Stimulated activated CD4-positive, alpha-beta T cell treated with anti-CD3 and anti-CD28 coated beads, Interleukin-1b, Interleukin-23, amount 100 ng/mL, for 1 hour (primary cell): ENCODE results near the gene ZBTB20.
"Not testable (repeated sequence)": the region's sequence is repeated elsewhere in the genome, so short reads cannot be mapped to it uniquely, and the experiment has no call there.

Experiments
- DNase-seq, 2 donors: peaks; one replicate each; pipeline ENCODE4 v3.0.0-alpha.2; 2020; ENCODE audit warnings: low read depth in 2 of 2

Gene ZBTB20

DNA sequence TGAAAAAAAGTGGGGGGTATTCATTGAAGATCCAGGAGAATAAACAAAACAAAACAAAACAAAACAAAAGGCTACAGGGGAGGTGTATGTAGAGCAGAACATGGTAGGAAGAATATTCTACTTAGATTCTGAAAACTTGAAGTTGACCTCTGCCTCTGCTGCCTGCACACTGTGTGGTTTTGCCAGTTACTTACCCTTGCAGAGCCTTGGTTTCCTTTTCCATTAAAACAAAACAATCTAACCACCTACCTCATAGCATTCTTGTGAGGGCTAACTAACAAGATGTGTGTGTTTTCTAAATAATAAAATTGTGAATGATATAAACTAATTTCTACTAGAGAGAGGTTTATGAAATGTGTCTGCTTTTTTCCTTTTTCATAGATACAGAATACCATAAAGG, 430.2 kb downstream of the ZBTB20 start:
- no peak for DNase-seq

DNA sequence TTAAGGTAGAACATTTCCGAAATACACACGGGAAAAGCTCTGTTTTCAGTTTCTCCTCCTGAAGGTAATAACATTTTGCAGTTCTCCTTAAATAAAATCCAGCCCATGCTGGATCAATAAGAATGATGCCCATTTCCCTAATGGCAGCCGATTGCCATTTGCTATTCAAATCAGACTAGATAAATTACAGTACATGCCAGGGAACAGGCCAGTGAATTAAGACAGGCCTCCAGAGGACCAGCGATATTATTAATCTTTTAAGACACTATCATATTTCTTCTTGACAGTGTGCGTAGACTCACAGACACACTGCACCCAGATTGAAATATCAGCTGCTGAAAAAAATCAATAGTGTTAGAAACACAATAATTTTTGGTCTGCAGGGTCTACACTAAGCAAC, 431.0 kb downstream of the ZBTB20 start:
- no peak for DNase-seq

DNA sequence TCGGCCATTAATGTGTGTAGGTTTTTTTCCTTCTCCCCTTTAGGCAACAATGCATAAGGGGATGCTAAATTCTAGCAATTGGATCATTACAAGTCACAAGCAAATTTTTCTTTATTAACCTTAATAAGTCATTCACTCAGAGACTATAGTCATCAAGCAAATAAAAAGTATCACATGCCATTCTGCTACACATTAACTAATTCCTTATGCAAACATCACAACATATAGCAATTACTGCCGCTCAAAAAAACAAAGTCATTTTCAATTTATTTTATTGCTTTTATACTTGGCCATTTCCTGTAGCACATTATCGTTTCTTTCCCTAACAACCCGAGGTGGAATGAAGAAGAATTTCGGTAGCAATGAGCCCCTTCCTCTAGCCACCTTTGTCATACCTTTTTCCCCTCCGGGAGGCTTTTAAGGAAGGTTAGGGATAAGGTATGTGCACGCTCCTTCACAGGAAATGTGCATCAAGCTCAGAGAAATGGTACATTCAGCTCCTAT, 432.1 kb downstream of the ZBTB20 start:
- no peak for DNase-seq

DNA sequence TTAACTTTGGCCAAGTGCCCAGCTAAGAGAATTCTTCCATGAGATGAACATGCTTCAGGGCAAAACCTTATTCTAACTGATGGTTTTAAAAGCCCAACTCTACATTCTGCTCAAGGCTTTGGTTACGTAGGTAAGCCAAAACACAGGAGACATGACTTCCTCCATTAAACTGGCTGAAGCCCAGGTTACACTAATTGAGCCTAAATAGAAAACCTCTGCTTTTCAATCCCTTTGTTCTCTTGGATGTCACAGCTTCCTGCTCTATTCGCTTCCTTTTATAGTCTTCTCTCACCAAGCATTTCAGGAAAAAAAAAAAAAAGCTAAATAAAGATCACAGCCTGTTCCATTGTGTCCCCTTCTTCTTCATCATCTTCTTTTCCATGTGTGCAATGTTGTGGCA, 432.9 kb downstream of the ZBTB20 start:
- no peak for DNase-seq

DNA sequence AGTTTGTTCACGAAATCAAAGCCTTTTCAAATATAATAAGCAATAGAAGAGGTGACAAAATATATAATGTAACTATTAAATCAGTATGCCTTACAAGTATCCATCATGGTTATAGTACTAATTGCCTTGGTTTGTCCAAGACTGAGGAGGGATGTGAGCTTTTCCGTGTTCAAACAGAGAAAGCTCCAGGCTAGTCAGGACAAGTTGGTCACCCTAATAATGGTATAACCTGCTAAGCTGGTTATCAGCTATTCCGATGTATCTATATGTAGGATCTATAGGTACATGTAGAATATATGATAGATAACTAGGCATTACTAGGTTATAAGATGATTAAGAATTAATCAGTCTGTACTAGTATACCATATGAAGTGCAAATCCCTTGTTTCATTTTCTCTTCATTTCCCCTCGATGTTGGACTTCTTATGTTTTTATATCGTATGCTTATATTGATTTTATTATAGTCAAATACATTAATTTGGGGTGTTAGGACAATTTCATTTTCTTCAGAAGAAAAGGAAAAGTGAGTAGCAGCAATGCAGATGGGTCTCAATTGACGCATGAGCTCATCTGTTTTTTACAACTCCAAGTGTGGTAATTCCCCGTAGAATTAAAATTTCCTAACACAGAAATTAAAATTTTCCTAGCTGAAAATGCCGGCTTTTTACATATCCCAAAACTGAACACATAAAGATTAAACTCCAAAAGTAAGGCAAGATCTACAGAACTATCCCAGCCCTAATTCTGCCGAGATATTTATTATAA, 434.2 kb downstream of the ZBTB20 start:
- DNase-seq: no peak

DNA sequence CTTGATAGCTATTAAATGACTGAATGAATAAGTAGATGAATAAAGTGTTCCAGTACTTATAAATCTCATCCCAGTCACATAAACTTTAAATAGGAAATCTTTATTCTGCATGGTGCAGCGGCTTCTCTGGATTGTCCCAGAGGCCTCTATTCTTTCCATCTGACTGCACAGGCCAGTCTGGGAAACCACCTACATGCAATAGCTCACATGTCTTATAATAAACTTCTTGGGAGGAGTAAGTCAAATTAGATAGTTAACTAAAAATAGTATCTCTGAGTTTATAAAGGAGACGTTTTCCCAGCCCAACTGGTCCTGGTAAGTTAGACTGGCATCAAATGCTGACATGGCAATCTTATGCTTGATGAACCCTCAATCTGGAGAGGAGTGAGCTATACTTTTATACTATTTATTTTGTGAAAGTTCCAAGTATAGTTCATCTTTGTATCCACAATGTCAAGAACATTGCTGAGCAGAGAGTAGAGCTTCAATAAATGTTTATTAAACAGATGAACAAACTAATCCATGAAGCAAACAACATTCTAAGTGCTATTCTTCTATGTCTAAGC, 435.7 kb downstream of the ZBTB20 start:
- DNase-seq: no peak

DNA sequence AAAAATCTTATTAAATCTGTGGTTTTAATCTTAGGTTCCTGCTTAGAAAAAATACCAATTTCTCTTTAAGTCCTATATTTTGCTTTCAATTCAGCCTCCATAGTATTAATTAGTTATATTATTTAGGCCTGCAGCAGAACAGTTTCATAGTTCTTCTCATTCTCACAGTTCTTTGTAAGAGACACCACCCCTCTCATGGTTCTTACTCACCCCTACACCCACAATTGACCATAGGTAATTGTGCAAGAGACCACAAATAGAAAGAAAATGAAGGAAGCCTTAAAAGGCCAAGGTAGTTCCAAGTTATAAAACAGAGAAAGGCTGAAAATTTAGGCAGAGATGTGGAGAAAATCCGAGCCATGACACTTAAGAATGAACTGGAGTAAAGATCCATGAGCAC, 438.0 kb downstream of the ZBTB20 start:
- DNase-seq: no peak

DNA sequence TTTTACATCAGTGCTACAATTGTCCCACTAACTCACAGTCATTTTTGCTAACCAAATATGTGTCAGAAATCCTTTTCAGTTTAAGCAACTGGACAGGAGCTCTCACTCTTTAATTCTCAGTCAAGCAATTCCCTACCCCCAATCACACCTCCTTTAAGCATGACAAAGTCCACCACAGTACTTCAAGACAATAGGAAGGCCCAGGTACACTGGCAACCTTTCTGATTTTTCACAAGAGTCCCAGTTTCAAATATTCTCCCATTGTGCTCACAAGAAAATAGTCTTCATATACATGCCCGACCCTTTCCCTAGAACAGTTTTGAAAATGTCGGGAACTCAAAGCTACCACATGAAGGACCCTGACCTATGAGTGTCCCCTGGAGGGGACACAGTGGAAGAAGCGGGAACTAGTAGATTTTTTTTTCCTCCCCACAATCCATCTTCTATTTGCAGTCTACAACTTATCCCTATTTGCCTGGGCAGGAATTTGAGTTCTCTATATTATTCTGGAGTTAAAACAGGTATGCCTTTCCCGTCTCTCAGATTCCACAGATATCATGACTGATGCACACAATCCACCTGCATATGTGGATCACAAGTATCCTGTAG, 439.7 kb downstream of the ZBTB20 start:
- no peak for DNase-seq

DNA sequence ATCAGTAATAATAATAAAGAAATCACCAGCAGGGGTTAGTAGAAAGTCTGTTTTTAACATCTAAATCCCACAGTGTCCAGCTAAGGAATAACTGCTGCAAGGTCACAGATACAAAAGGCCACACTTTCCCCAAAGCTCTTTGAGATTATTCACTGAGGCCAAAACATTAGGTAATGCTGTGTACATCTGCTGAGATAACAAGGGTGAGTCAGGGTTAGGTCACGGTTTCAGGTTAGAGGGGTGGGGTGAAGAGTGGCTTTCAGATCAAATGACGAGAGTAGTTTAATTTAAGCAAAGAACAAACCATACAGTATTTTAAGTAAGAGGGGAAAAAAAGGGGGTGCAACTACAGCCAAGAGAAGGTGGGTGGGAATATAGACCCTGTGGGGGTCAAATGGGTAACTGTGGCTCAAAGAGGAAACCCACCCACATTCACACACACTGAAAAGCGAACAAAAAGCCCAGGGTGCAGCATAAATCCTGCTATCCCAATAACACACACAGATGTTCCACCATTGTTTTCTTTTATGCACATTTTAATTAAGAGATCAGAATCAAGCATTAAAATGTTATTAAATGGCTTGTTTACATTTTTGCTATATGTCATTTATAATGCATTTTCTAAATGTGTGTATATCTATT, 440.4 kb downstream of the ZBTB20 start:
- DNase-seq: no peak

DNA sequence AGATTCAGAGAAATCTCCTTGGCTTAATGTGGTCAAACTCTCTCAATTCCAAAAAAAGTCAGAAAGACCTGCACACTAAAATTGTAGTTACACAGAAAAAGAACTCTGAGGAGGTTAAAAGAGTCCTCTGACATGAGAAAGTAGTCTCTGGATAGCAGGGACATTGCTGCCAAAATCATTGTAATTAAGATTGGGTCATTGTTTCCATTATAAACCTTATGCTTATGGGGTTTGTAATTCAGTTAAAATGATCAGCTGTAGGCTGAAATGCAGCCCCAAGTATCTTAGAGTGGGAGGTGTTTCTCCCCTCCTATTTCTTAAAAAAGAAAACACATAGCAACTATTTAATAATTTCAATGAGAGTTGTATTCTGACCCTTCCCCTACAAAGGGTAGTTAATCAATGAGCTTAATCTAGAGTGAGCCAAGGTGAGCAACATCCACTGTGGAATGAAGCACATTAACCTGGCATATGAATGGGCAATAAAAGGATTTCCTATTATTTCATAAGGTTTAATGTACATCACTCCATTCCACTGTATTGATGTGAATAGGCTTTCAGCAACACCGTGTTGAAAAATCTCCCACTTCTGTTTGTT, 446.4 kb downstream of the ZBTB20 start:
- DNase-seq: no peak

DNA sequence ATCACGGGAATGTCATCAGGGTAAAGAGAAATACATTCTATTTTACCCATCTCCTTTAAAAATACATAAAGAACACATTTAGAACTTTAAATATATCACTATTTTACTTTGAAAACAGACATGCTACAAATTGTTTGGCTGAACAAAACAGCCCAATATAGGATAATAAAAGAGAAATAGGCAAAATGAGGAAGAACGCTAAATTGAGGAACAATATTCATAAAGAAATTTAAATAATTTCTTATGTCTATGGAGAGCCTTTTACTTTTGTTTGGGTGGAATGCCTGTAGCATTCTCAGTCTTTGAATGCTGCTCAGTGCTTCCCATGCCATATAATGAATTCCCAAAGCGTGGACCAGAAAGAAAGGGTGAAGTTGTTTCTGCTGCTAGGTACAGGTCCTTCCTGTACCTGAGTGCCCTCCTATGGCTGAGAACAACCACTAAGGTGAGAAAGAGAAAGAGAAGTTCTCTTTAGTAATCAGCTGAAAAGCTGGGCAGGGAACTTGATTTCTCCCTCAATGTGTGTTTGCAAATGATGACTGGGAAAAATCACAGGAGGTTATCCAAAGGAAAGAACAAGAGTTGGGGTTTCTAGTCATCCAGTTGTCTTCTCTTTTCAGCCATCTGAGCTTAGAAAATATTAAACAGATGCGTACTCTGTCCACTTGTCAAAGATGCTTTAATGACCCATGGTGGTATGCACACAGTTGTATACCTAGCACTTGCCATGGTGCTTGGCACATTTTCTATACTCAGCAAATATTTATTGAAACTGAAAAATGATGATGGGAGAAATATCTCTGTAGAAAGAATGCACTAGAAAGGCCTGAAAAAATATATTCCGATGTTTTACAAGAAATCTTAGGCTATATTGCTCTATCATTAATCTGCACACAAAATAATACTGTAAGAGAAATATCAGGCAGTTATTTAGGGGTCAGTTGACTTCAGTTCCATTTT, 448.7 kb downstream of the ZBTB20 start:
- DNase-seq: no peak

DNA sequence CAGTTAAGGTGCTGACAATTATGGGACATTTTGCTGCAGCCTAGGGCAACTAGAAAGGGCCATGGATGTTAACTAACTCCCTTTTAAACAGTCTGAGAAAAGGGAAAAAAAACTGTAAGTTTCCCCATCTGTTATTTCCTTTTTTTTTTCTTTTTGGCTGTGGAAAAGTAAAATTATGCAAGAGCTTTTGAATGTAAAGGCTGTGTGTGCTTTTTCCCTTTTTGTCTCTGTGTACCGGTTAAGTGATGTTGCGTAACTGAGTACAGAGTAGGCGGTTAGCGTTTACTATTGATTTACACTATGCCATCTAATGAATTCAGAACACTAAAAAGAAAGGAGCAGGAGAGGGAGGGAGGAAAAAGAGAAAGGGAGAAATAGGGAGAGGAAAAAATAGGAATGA, 449.7 kb downstream of the ZBTB20 start:
- no peak for DNase-seq

DNA sequence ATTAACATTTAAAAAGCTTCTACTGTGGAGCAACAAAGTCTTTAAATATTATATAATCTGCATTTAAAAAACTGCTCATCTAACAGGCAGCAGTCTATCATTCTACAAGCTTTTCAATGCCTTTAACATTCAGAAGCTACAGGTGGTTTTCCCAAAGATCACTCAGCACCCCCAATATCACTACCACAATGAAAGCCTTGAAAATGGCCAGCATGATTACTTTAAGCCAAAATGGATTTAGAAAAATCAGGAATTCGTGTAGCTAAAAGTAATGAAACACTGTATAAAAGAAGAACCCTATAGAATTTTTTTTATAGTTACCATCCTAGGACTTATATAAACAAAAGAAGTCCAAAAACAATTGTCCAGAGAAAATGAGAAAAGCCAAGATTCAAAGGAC, 452.8 kb downstream of the ZBTB20 start:
- DNase-seq: no peak

DNA sequence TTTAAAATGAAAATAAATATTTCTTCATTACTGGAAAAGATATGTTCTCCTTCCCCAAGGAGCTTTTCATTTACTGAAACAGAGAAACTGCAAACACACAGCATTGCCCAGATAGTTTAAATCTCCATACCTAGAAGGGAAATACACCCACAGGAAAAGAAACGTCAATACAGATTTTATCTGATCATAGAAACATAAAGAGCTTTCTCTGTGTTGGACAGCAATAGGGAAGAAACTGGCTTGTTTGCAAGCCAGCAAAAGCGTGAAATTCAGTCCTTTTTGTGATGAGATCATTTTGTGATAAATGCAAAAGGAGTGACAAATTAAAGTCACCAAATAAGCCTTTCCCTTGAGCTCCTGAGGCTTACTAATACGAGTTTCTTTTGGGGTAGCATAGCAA, 455.2 kb downstream of the ZBTB20 start:
- DNase-seq: no peak

DNA sequence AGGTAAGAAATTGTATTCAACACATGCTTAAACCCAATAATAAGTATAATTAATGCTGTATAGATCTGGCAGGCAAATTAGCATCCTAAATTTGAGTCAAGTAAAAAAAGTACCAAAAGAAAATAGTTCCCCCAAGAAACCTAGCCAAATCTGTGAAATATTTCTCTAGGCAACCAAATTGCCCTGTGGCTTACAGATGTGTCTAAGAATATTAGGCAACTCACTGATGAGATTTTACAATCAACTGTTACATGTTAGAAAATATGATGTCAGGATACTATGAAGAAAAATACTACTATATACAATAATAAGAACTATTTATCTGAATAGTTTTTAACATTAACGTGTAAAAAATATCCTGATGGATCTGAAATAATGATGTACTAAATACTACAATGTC, 456.2 kb downstream of the ZBTB20 start:
- DNase-seq: no peak

DNA sequence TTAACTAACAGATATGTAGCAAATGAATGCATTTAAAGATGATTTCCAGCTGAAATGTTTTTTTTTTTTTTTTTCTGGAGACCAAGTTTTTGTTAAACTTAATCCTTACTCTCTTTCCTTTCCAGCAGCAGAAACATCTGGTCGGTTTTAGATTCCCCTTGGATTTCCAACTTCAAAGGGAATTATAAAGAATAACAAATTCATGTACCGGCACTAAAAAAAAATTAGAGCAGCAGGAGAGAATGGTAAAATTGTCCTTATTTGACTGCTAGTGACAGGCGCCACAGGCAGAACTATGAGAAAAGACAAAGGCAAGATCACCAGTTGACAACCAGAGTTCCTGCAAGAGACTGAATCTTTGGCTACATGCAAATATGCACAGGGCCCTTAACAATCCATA, 459.9 kb downstream of the ZBTB20 start:
- no peak for DNase-seq

DNA sequence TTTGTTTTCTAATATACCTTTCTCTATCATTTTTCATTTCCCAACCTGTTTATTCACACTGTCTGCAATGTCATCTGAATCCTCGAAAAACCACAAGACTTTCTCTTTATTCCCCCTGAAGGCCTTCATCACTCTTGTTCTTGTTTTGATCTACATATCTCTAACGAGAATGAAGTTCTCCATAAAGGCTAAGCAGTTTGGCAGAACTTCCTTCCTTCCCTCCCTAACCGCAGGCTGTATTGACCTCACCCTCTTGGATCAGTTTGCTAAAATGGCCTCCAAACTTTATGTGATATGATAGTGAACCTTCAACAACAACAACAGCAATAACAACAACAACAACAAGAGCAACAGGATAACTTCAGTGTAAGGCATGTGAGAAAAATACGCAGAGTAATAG, 460.5 kb downstream of the ZBTB20 start:
- DNase-seq: no peak

DNA sequence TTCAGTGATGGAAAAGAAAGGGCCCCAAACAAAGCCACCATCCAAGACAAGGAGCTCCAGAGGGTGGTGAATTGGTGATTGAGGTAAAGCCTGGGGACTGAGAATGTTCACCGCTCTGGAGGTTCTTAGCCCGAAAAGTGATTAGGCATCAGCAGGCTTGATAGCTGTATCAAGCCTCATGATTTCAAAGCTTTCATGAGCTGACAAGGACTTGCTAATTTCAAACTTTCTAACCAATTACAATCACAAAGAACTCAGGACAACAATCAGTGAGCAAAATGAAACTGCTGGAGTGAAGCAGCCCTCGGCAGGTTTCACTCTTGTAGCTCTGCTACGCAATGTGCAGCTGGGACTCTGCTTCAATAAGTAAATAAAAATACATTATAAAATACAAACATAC, 461.9 kb downstream of the ZBTB20 start:
- DNase-seq: no peak

DNA sequence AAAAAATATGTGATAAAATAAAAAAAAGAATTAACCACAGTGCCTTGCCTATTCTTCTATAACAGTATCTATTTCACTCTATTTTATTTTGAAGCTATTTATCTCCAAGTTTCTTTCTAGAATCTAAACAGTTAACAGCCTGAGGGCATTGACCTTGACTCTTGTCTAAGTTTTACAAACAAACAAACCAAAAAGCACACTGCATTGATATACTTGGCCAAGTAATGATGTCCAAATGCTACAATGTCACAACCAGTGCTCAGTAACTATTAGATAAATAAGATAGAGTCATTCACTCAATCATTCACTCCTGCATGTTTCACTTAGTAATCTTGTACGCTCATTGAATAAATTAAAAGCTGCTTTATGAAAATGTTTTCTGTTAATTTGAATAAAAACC, 466.8 kb downstream of the ZBTB20 start:
- no peak for DNase-seq

DNA sequence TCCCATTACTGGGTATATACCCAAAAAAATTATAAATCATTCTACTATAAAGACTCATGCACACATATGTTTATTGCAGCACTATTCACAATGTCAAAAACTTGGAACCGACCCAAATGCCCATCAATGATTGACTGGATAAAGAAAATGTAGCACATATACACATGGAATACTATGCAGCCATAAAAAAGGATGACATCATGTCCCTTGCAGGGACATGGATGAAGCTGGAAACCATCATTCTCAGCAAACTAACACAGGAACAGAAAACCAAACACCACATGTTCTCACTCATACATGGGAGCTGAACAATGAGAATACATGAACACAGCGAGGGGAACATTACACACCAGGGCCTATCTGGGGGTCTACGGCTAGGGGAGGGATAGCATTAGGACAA, 467.3 kb downstream of the ZBTB20 start:
- not testable (repeated sequence) for DNase-seq

DNA sequence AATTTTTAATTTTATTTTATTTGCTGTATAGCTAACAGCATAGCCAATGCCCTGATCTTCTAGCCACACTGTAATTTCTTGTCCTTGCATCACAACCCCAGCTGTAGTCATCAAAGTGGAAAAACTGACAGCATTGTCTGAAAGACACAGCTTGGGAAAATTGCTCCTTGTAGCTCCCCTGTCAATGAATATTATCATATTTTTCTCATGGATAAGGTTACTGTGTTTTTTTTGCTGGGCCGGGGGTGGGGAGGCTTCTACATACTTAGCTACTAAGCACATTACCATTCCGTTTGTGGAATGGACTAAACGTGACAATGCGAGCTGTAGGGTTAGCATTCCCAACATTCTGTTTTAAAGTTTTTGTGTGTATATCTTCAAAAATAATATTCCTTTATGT, 472.0 kb downstream of the ZBTB20 start:
- no peak for DNase-seq
